B cell (primary cell): ENCODE measurements around the gene ATIC.

Source experiments
- EZH2 ChIP-seq: IDR thresholded peaks from 2 replicates; pipeline ENCODE4 v1.6.1; 2012; ENCODE audit warnings: borderline replicate concordance, low read depth, mild to moderate bottlenecking, moderate library complexity, low read length; ENCODE audit not compliant: insufficient read depth, poor library complexity, severe bottlenecking
- TF ChIP-seq, protein P1 (sequence below): fragments of 200-600 bp; IDR thresholded peaks from one replicate; pipeline ENCODE4 v1.8.0; 2022; ENCODE audit warnings: antibody characterized with exemption, mild to moderate bottlenecking

DNA sequence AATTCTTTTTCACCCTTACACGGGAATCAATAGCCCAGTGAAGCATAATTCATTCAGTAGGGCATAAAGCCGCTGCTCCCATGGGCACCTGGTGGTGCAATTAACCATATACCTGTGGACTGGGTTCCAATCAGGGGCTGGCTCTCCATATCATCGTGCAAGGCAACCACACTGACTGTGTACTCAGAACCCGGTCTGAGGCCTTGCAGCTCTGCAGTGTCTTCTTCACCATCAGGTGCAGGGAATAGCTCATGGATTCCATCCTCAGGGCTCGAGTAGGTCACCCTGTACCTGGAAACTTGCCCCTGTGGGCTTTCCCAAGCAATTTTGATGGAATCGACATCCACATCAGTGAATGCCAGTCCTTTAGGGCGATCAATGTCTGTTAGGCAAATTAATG, 68.8 kb downstream of the ATIC start:
- TF ChIP-seq, protein P1, sequence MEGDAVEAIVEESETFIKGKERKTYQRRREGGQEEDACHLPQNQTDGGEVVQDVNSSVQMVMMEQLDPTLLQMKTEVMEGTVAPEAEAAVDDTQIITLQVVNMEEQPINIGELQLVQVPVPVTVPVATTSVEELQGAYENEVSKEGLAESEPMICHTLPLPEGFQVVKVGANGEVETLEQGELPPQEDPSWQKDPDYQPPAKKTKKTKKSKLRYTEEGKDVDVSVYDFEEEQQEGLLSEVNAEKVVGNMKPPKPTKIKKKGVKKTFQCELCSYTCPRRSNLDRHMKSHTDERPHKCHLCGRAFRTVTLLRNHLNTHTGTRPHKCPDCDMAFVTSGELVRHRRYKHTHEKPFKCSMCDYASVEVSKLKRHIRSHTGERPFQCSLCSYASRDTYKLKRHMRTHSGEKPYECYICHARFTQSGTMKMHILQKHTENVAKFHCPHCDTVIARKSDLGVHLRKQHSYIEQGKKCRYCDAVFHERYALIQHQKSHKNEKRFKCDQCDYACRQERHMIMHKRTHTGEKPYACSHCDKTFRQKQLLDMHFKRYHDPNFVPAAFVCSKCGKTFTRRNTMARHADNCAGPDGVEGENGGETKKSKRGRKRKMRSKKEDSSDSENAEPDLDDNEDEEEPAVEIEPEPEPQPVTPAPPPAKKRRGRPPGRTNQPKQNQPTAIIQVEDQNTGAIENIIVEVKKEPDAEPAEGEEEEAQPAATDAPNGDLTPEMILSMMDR, result no peak
- no peak for TF ChIP-seq EZH2
